Prostate gland (tissue), 2 donors: ENCODE results near the gene ANKRD11. TPM values are rescaled to one million over a fixed set of nuclear protein-coding genes. Genes with fewer than 3 reads are reported as not detected.

Experiments used
- DNase-seq: peaks from one replicate; pipeline ENCODE4 v3.0.0-alpha.2; 2019; ENCODE audit warnings: low spot score
- H3K27ac ChIP-seq, 2 donors: fragments of 200-600 bp; sonication (generic); 2 replicates each; pipeline ENCODE4 v1.5.1; 2017 to 2019
- H3K27me3 ChIP-seq: fragments of 200-600 bp; sonication (generic); replicated peaks from 2 replicates; pipeline ENCODE4 v1.5.1; 2019; ENCODE audit not compliant: insufficient read depth
- H3K36me3 ChIP-seq, 2 donors: fragments of 200-600 bp; sonication (generic); 1 replicate in 1 of 2; 2 replicates in 1 of 2; pipeline versions ENCODE4 v1.5.1 to v1.8.1; 2017 to 2019
- H3K4me1 ChIP-seq: fragments of 200-600 bp; sonication (generic); replicated peaks from 2 replicates; pipeline ENCODE4 v1.5.1; 2019
- H3K4me3 ChIP-seq, 2 donors: fragments of 200-600 bp; sonication (generic); 2 replicates each; pipeline ENCODE4 v1.5.1; 2017 to 2019
- H3K9me3 ChIP-seq: fragments of 200-600 bp; sonication (generic); 2 replicates; pipeline ENCODE4 v1.5.1; 2017
- CTCF ChIP-seq, 4 experiments: fragments of 200-600 bp in 2 of 4; fragments of 450-650 bp in 2 of 4; sonication (generic) in 2 of 4; IDR thresholded peaks; 1 replicate in 3 of 4; 2 replicates in 1 of 4; pipeline ENCODE4 v1.5.1; 2016 to 2019; ENCODE audit warnings: antibody characterized with exemption in 4 of 4, mild to moderate bottlenecking in 2 of 4, moderate library complexity in 2 of 4
- POLR2A ChIP-seq: fragments of 450-650 bp; IDR thresholded peaks from one replicate; pipeline ENCODE4 v1.6.1; 2016; ENCODE audit warnings: antibody characterized with exemption, mild to moderate bottlenecking
- POLR2AphosphoS5 ChIP-seq: sonication (generic); formaldehyde crosslinking; IDR thresholded peaks from one replicate; pipeline ENCODE4 v1.6.1; 2017; ENCODE audit warnings: antibody characterized with exemption
- WGBS: methylation state at CpG from one replicate; pipeline ENCODE4 v1.1.5; 2018; 5-methylcytosine and 5-hydroxymethylcytosine counted together
- intact Hi-C: fragments of 100-400 bp; cut with DNase I; formaldehyde crosslinking; loops from one replicate; pipeline ENCODE4 v1.14.2; 2022
- total RNA-seq, 2 donors: library from RNA; depleted of rRNA; stranded (reverse); fragments of >200 nt; gene quantifications; one replicate each; pipeline ENCODE4 v1.1.0, GENCODE V29; 2016

ANKRD11 gene
- total RNA-seq, 2 donors from 2014 or later, result 66.2 to 143 TPM

- intact Hi-C loops, result loop anchor here (10.0 kb wide), 1 partner anchor 83 kb away; no protein-coding TSS in a partner anchor
- DNase-seq, result no peak
- Histone ChIP-seq H3K4me1 (no peaks in the 10 kb centered on the region), H3K4me3 (no peak overlapping the region), H3K36me3 (no peaks in the 10 kb centered on the region), H3K9me3 (no peaks in the 10 kb centered on the region), H3K27me3 (no peaks in the 10 kb centered on the region), H3K27ac (no peak overlapping the region)
- TF ChIP-seq CTCF (IDR thresholded peaks at IDR 0.05) (no peak), POLR2AphosphoS5 (no peak), POLR2A (no peak)
- WGBS, result 55% methylated on average over 23 of the region's 27 CpGs
Measured at GRCh38 chr16:89401641-89402445, 88.5 kb downstream of the ANKRD11 start.

- Histone ChIP-seq H3K36me3 (no peaks in the 10 kb centered on the region), H3K27me3 (no peaks in the 10 kb centered on the region), H3K4me1 (no peaks in the 10 kb centered on the region), H3K4me3 (no peak overlapping the region), H3K9me3 (no peaks in the 10 kb centered on the region), H3K27ac (no peak overlapping the region)
- no peak for TF ChIP-seq POLR2A
- no peak for TF ChIP-seq POLR2AphosphoS5
- TF ChIP-seq CTCF (IDR thresholded peaks at IDR 0.05), result no peak
- no peak for DNase-seq
- 85% methylated on average over 12 of the region's 12 CpGs for WGBS
- intact Hi-C loops, result loop anchor here (10.0 kb wide), 1 partner anchor 84 kb away; no protein-coding TSS in a partner anchor
Measured at GRCh38 chr16:89401205-89401604, 89.2 kb downstream of the ANKRD11 start.

- no peak overlapping the region for H3K4me3 ChIP-seq
- H3K27me3 ChIP-seq, result no peaks in the 10 kb centered on the region
- intact Hi-C loops, result loop anchor here (10.0 kb wide), 1 partner anchor 84 kb away; no protein-coding TSS in a partner anchor
- no peaks in the 10 kb centered on the region for H3K9me3 ChIP-seq
- no peak overlapping the region for H3K27ac ChIP-seq
- TF ChIP-seq CTCF (IDR thresholded peaks at IDR 0.05) (no peak), POLR2A (no peak), POLR2AphosphoS5 (no peak)
- WGBS, result 70% methylated on average over 11 of the region's 14 CpGs
- H3K36me3 ChIP-seq, result no peaks in the 10 kb centered on the region
- H3K4me1 ChIP-seq, result no peaks in the 10 kb centered on the region
- DNase-seq, result no peak
Measured at GRCh38 chr16:89400740-89401139, 89.6 kb downstream of the ANKRD11 start.

GRCh38 chr16:89398924-89399323 lies 91.4 kb downstream of the ANKRD11 start:
- H3K9me3 ChIP-seq, result no peaks in the 10 kb centered on the region
- H3K4me1 ChIP-seq, result peaks cover 8% of the 10 kb centered on the region
- intact Hi-C loops, result loop anchor here (10.0 kb wide), 1 partner anchor 46 kb away; no protein-coding TSS in a partner anchor
- DNase-seq, result no peak
- 79% methylated on average over 9 of the region's 9 CpGs for WGBS
- H3K27ac ChIP-seq, result no peak overlapping the region
- no peaks in the 10 kb centered on the region for H3K27me3 ChIP-seq
- no peaks in the 10 kb centered on the region for H3K36me3 ChIP-seq
- no peak overlapping the region for H3K4me3 ChIP-seq
- no peak for TF ChIP-seq POLR2A
- TF ChIP-seq CTCF (IDR thresholded peaks at IDR 0.05), result no peak
- no peak for TF ChIP-seq POLR2AphosphoS5
